PFSK-1 (cell line): ENCODE results near the gene KIF12.

ENCODE experiments used
- FOXP2 ChIP-seq: optimal IDR thresholded peaks from 2 replicates; pipeline ENCODE3; 2011; ENCODE audit warnings: borderline replicate concordance, control low read depth, inconsistent platforms; ENCODE audit not compliant: insufficient read depth; ENCODE audit errors: extremely low read length, extremely low read depth
- POLR2AphosphoS5 ChIP-seq: IDR thresholded peaks from 2 replicates; pipeline ENCODE4 v1.6.1; 2012; ENCODE audit warnings: low read depth, mild to moderate bottlenecking, control low read depth, low read length, moderate library complexity
- SIN3A ChIP-seq: IDR thresholded peaks from 2 replicates; pipeline ENCODE4 v1.6.1; 2012; ENCODE audit warnings: mild to moderate bottlenecking, low read length, moderate library complexity, borderline replicate concordance; ENCODE audit not compliant: insufficient read depth
- TAF1 ChIP-seq: IDR thresholded peaks from 2 replicates; pipeline ENCODE4 v1.6.1; 2012; ENCODE audit warnings: low read length, control low read depth, borderline replicate concordance; ENCODE audit not compliant: insufficient read depth
- TF ChIP-seq, protein P1 (sequence below), 2 experiments: IDR thresholded peaks; 2 replicates each; pipeline versions ENCODE4 v1.6.1 to v1.8.0; 2011 to 2012; ENCODE audit warnings: low read depth in 2 of 2, low read length in 2 of 2, control low read depth in 1 of 2, inconsistent platforms in 1 of 2, mild to moderate bottlenecking in 1 of 2, moderate library complexity in 1 of 2; ENCODE audit not compliant: insufficient read depth in 1 of 2

The KIF12 gene

DNA sequence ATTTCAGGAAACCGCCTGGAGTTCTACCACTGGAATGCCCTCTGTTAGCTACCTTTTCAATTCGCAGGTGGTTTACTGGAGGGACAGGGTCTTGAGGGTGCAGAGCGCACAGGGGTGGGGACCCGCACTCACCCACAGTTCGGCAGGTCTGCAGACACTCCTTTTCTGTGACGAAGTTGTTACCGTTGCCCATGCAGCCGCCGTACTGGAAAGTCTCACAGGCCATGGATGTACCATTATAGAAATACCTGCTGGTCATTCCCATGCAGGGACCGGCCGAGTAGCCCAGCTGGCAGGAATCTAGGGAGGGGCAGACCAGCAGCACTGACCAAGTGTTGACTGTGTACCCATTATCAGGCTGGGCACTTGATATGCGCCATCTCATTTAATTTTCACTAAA lies 37.8 kb downstream of the KIF12 start:
- TF ChIP-seq POLR2AphosphoS5 (no peak), TAF1 (no peak), SIN3A (no peak), FOXP2 (no peak)
- TF ChIP-seq, protein P1, sequence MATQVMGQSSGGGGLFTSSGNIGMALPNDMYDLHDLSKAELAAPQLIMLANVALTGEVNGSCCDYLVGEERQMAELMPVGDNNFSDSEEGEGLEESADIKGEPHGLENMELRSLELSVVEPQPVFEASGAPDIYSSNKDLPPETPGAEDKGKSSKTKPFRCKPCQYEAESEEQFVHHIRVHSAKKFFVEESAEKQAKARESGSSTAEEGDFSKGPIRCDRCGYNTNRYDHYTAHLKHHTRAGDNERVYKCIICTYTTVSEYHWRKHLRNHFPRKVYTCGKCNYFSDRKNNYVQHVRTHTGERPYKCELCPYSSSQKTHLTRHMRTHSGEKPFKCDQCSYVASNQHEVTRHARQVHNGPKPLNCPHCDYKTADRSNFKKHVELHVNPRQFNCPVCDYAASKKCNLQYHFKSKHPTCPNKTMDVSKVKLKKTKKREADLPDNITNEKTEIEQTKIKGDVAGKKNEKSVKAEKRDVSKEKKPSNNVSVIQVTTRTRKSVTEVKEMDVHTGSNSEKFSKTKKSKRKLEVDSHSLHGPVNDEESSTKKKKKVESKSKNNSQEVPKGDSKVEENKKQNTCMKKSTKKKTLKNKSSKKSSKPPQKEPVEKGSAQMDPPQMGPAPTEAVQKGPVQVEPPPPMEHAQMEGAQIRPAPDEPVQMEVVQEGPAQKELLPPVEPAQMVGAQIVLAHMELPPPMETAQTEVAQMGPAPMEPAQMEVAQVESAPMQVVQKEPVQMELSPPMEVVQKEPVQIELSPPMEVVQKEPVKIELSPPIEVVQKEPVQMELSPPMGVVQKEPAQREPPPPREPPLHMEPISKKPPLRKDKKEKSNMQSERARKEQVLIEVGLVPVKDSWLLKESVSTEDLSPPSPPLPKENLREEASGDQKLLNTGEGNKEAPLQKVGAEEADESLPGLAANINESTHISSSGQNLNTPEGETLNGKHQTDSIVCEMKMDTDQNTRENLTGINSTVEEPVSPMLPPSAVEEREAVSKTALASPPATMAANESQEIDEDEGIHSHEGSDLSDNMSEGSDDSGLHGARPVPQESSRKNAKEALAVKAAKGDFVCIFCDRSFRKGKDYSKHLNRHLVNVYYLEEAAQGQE (IDR thresholded peaks at IDR 0.05; ENCODE audit: insufficient read depth in 1 of 2, low read depth in 2 of 2, low read length in 2 of 2) = no peak

DNA sequence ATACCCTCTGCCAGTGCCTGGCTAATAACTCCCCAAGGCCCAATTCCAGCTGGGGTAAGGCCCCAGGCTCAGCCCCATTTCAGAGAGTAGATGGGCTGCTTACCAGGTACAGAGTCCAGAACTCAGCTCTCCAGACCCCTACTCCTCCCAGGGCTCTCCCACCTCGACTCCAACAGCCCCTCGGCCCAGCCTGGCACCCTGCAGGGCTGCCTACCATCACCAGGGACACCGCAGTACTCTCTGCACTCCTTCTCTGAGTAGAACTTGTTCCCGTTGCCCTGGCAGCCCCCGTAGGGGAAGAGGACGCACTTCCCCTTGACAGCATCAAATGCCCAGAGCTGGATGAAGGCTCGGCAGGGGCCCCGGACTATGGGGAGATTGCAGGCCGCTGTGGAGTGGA lies 38.4 kb downstream of the KIF12 start:
- TF ChIP-seq FOXP2 (no peak), SIN3A (no peak), TAF1 (no peak), POLR2AphosphoS5 (no peak)
- TF ChIP-seq, protein P1 (IDR thresholded peaks at IDR 0.05; ENCODE audit: insufficient read depth in 1 of 2, low read depth in 2 of 2, low read length in 2 of 2) = no peak

DNA sequence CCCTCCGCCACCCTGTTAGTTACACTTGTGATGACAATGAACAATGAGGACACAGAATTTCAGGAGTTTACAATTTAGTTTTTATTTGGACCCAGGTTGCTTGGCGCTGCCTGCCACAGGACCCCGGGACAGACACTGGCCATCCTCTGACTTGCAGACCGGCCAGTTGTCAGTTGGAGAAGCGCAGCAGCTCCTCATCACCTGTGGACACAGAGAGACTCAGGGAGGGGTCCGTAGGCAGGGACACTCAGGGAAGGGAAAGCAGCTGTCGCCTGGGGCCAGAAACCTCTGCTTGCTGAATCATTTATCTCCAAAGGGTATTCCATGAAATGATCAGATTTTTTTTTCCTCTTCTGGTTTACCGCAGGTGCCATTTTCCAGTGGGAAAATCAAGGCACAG lies 39.0 kb downstream of the KIF12 start:
- TF ChIP-seq POLR2AphosphoS5 (no peak), SIN3A (no peak)

DNA sequence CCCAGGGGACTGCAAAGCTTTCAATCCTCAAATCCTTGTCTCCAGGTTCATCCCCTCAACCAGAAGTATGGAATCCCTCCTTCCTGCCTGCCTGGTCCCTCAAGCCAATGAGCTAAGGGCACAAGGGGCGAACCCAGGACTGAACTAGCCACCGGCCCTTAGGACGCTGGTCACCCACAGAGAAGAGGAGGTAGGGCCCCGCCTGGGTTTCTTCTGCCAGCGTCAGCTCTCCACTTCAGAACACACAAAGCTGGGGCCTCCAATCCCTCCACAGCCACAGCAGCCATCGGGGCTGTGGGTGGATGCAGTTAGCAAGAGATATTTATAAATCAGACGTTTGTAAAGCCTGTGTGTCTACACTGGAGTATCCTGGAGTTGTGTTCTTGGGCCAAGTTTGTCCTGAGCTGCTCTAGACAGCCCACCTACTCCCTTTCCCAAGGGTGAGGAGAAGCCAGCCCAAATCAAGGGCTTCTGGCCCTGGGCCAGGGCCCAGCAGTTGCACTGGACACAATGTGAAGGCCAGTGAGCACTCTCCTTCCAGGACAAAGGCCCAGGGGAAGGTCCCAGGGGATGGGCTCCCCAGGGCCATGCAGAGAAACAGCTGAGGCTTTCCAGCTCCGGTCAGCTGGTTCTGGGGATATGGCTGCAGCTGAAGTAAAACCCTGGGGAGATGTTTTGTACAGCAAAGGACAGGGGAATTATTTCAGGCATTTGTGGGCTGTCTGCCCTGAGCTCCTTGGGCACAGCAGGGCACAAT lies 39.9 kb downstream of the KIF12 start:
- no peak for TF ChIP-seq TAF1
- TF ChIP-seq, protein P1 (IDR thresholded peaks at IDR 0.05; ENCODE audit: insufficient read depth in 1 of 2, low read depth in 2 of 2, low read length in 2 of 2) = no peak
- no peak for TF ChIP-seq SIN3A
- no peak for TF ChIP-seq POLR2AphosphoS5
- TF ChIP-seq FOXP2 = no peak

DNA sequence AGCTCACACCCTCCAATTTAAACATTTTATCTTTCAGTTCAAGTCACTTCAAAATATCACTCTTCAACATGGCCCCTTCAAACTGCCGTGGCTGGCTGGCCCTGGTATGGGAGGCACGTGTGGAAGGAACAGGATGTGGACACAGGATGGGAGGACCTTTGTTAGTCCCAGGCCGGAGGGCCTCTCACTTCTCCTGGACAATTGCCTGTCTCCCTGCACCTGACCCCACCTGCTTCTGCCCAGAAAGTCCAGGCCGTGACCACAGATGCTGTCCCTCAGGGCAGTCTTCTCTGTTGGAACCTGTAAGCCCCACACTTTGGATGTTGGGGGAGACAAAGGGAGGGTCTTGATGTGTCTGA lies 40.4 kb downstream of the KIF12 start:
- TF ChIP-seq SIN3A (no peak), FOXP2 (no peak), POLR2AphosphoS5 (no peak), TAF1 (no peak)
- TF ChIP-seq, protein P1 (IDR thresholded peaks at IDR 0.05; ENCODE audit: insufficient read depth in 1 of 2, low read depth in 2 of 2, low read length in 2 of 2) = no peak
